Thyroid gland (tissue), 4 donors: Measurements from ENCODE around the gene SUGP2.

ENCODE experiments used
- CTCF ChIP-seq, 6 experiments: fragments of 200-600 bp in 3 of 6; fragments of 450-650 bp in 3 of 6; sonication (generic) in 3 of 6; IDR thresholded peaks; one replicate each; pipeline ENCODE4 v1.5.1; 2016 to 2019; ENCODE audit warnings: antibody characterized with exemption in 6 of 6, mild to moderate bottlenecking in 2 of 6, inconsistent platforms in 1 of 6, moderate library complexity in 1 of 6
- POLR2A ChIP-seq, 2 donors: fragments of 450-650 bp; IDR thresholded peaks; one replicate each; pipeline ENCODE4 v1.6.1; 2017; ENCODE audit warnings: antibody characterized with exemption in 2 of 2, mild to moderate bottlenecking in 2 of 2, moderate library complexity in 1 of 2

GRCh38 chr19:19039901-19040300 lies 6.6 kb upstream of the SUGP2 start:
- no peak for TF ChIP-seq CTCF (IDR thresholded peaks at IDR 0.05)
- no peak for TF ChIP-seq POLR2A (IDR thresholded peaks at IDR 0.05)
